OCI-LY7 (cell line): ENCODE measurements around the gene CAPZB. TPM values are rescaled to one million over a fixed set of nuclear protein-coding genes. Genes with fewer than 3 reads are reported as not detected.

Experiments
- BruUV-seq: library from RNA; stranded (reverse); fragments of 400-500 nt; replicated peaks from 2 replicates; lab custom pipeline; 2021; lab: Mats Ljungman, UMichigan
- CTCF ChIA-PET: fragments of 300-600 bp; sonication (Branson Sonifier 250); formaldehyde crosslinking; loops from one replicate; lab custom pipeline; 2022; ENCODE audit warnings: antibody characterized with exemption; ENCODE audit not compliant: unreplicated experiment; lab: Charles Lee
- POLR2A ChIA-PET: fragments of 300-600 bp; sonication (Branson Sonifier 250); formaldehyde crosslinking; loops from one replicate; lab custom pipeline; 2022; ENCODE audit warnings: antibody characterized with exemption; lab: Charles Lee
- DNase-seq: peaks from one replicate; pipeline ENCODE4 v3.0.0-alpha.2; 2015; ENCODE audit warnings: low spot score
- H2AFZ ChIP-seq: fragments of 200-600 bp; sonication (generic), shearing (Covaris generic); 2 replicates; pipeline ENCODE4 v1.6.1; 2014; ENCODE audit warnings: mild to moderate bottlenecking, antibody characterized with exemption, low read length, moderate library complexity
- H3K27ac ChIP-seq: fragments of 200-600 bp; sonication (generic); 2 replicates; pipeline ENCODE4 v1.5.1; 2014; ENCODE audit warnings: mixed run types, low read depth, mild to moderate bottlenecking, moderate library complexity, low read length, inconsistent platforms; ENCODE audit not compliant: poor library complexity, severe bottlenecking
- H3K36me3 ChIP-seq: fragments of 200-600 bp; sonication (generic); 2 replicates; pipeline ENCODE4 v1.6.1; 2014; ENCODE audit warnings: mild to moderate bottlenecking, antibody characterized with exemption, low read length, moderate library complexity, mixed read lengths; ENCODE audit not compliant: insufficient read depth
- H3K4me1 ChIP-seq: fragments of 200-600 bp; sonication (generic); 2 replicates; pipeline ENCODE4 v1.5.1; 2014; ENCODE audit warnings: mild to moderate bottlenecking, low read length; ENCODE audit not compliant: insufficient read depth, poor library complexity, severe bottlenecking
- H3K4me2 ChIP-seq: fragments of 200-600 bp; sonication (generic); 2 replicates; pipeline ENCODE4 v1.6.1; 2014; ENCODE audit warnings: mild to moderate bottlenecking, low read length
- H3K4me3 ChIP-seq: fragments of 200-600 bp; sonication (generic); 2 replicates; pipeline ENCODE4 v1.5.1; 2014; ENCODE audit warnings: mild to moderate bottlenecking, low read depth, low read length; ENCODE audit not compliant: poor library complexity, severe bottlenecking
- H3K79me2 ChIP-seq: fragments of 200-600 bp; sonication (generic); 2 replicates; pipeline ENCODE4 v1.6.1; 2016; ENCODE audit warnings: low read depth, mild to moderate bottlenecking, low read length, moderate library complexity, mixed read lengths; ENCODE audit not compliant: insufficient read depth
- H3K9me2 ChIP-seq: fragments of 200-600 bp; sonication (generic); 2 replicates; pipeline ENCODE4 v1.6.1; 2016; ENCODE audit warnings: mild to moderate bottlenecking, low read length, mixed read lengths; ENCODE audit not compliant: insufficient read depth
- H3K9me3 ChIP-seq: fragments of 200-600 bp; sonication (generic); 2 replicates; pipeline ENCODE4 v1.6.1; 2014; ENCODE audit warnings: mild to moderate bottlenecking, mixed run types, low read length, mixed read lengths
- H4K20me1 ChIP-seq: fragments of 200-600 bp; sonication (generic); 2 replicates; pipeline ENCODE4 v1.6.1; 2014; ENCODE audit warnings: mild to moderate bottlenecking, antibody characterized with exemption, low read length, moderate library complexity, mixed read lengths; ENCODE audit not compliant: insufficient read depth
- EZH2phosphoT487 ChIP-seq: fragments of 200-600 bp; sonication (generic); IDR thresholded peaks from 2 replicates; pipeline ENCODE4 v1.6.1; 2018; ENCODE audit warnings: low read depth, borderline replicate concordance, mild to moderate bottlenecking, mixed run types, antibody characterized with exemption, low read length, moderate library complexity, mixed read lengths
- intact Hi-C: fragments of 100-400 bp; cut with micrococcal nuclease; formaldehyde crosslinking; loops from one replicate; pipeline ENCODE4 v1.10.0; 2022; ENCODE audit not compliant: unreplicated experiment
- total RNA-seq, 2 experiments: library from RNA; depleted of rRNA in 1 of 2; stranded (reverse); fragments of >200 nt in 1 of 2; shearing (Covaris generic) in 1 of 2; gene quantifications; 2 replicates each; pipeline ENCODE4 v1.2.3, GENCODE V29; 2014 to 2022
- TF ChIP-seq, protein P1 (sequence below): fragments of 200-600 bp; sonication (generic); conservative IDR thresholded peaks from 2 replicates; pipeline ENCODE4 v1.5.1; 2014; ENCODE audit warnings: mild to moderate bottlenecking, antibody characterized with exemption, low read length, moderate library complexity, mixed read lengths

The CAPZB gene
- total RNA-seq, 2 experiments from 2014 or later = 61.3 to 187 TPM

DNA sequence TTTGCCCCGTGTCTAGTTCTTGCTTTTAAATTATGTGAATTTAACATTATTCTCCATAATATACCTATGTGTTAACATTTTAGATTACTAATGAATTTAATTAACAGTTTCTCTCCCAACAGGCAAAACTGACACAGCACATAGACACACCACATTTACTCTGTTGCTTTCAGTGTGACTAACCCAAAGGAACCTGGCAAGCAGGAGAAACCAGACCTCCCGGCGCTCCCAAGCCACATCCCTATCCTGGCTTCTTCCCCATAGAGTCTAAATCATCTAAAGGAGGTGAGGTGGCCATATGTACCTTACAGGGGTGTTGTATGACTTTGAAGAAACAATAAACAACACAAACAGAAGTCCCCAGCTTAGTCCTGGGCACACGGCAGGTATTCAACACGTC is 69.2 kb downstream of the CAPZB start:
- H3K4me3 ChIP-seq = no peak overlapping the region
- TF ChIP-seq, protein P1, sequence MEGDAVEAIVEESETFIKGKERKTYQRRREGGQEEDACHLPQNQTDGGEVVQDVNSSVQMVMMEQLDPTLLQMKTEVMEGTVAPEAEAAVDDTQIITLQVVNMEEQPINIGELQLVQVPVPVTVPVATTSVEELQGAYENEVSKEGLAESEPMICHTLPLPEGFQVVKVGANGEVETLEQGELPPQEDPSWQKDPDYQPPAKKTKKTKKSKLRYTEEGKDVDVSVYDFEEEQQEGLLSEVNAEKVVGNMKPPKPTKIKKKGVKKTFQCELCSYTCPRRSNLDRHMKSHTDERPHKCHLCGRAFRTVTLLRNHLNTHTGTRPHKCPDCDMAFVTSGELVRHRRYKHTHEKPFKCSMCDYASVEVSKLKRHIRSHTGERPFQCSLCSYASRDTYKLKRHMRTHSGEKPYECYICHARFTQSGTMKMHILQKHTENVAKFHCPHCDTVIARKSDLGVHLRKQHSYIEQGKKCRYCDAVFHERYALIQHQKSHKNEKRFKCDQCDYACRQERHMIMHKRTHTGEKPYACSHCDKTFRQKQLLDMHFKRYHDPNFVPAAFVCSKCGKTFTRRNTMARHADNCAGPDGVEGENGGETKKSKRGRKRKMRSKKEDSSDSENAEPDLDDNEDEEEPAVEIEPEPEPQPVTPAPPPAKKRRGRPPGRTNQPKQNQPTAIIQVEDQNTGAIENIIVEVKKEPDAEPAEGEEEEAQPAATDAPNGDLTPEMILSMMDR = no peak
- TF ChIP-seq EZH2phosphoT487 = no peak
- no peak for DNase-seq
- H3K36me3 ChIP-seq = peaks cover 29% of the 10 kb centered on the region
- ChIA-PET POLR2A (interaction anchor here (1.9 kb wide), 1 partner anchor 10 kb away, joined by 6 read pairs; no protein-coding TSS in a partner anchor), CTCF (interaction anchor here (0.7 kb wide), 1 partner anchor 543 kb away, joined by 3 read pairs; no protein-coding TSS in a partner anchor)
- H2AFZ ChIP-seq = no peak overlapping the region
- no peak overlapping the region for H3K27ac ChIP-seq
- H3K4me2 ChIP-seq = no peak overlapping the region
- H3K9me3 ChIP-seq = no peaks in the 10 kb centered on the region
- BruUV-seq = TSS peak; percentile 14
- no peaks in the 10 kb centered on the region for H3K9me2 ChIP-seq
- H3K79me2 ChIP-seq = no peaks in the 10 kb centered on the region; the same call in 1 of the 2 replicates
- peaks cover 10% of the 10 kb centered on the region; the same call in 1 of the 2 replicates for H4K20me1 ChIP-seq
- peaks cover 17% of the 10 kb centered on the region for H3K4me1 ChIP-seq
- intact Hi-C loops = no loop called here

- Histone ChIP-seq H4K20me1 (peaks cover 10% of the 10 kb centered on the region; the same call in 1 of the 2 replicates), H3K4me1 (peaks cover 18% of the 10 kb centered on the region), H2AFZ (no peak overlapping the region), H3K4me3 (no peak overlapping the region), H3K36me3 (peaks cover 29% of the 10 kb centered on the region), H3K79me2 (no peaks in the 10 kb centered on the region), H3K9me3 (no peaks in the 10 kb centered on the region), H3K9me2 (no peaks in the 10 kb centered on the region), H3K4me2 (no peak overlapping the region), H3K27ac (no peak overlapping the region)
- intact Hi-C loops = no loop called here
- no peak for TF ChIP-seq EZH2phosphoT487
- TF ChIP-seq, protein P1 = no peak
- no TSS peak for BruUV-seq
- POLR2A ChIA-PET = interaction anchor here (0.5 kb wide), 1 partner anchor 1702 kb away, joined by 4 read pairs; no protein-coding TSS in a partner anchor
- no peak for DNase-seq
- CTCF ChIA-PET = no interaction called here
Measured at GRCh38 chr1:19414515-19415121, 70.7 kb downstream of the CAPZB start.

- TF ChIP-seq EZH2phosphoT487 = no peak
- TF ChIP-seq, protein P1 = no peak
- no TSS peak for BruUV-seq
- ChIA-PET CTCF (no interaction called here), POLR2A (interaction anchor here (0.5 kb wide), 1 partner anchor 1703 kb away, joined by 4 read pairs; no protein-coding TSS in a partner anchor)
- Histone ChIP-seq H3K9me2 (no peaks in the 10 kb centered on the region), H4K20me1 (peaks cover 10% of the 10 kb centered on the region; the same call in 1 of the 2 replicates), H3K4me3 (no peak overlapping the region), H3K27ac (no peak overlapping the region), H3K9me3 (no peaks in the 10 kb centered on the region), H3K4me2 (no peak overlapping the region), H2AFZ (no peak overlapping the region), H3K4me1 (peaks cover 18% of the 10 kb centered on the region), H3K36me3 (peaks cover 23% of the 10 kb centered on the region), H3K79me2 (no peaks in the 10 kb centered on the region)
- DNase-seq = no peak
- intact Hi-C loops = no loop called here
Measured at GRCh38 chr1:19413999-19414398, 71.3 kb downstream of the CAPZB start.
